Measurements from ENCODE around the gene SYNGR3.
A peak's percentile ranks its signal among the peaks of the same experiment; 100 is the strongest.

Gene SYNGR3

DNA sequence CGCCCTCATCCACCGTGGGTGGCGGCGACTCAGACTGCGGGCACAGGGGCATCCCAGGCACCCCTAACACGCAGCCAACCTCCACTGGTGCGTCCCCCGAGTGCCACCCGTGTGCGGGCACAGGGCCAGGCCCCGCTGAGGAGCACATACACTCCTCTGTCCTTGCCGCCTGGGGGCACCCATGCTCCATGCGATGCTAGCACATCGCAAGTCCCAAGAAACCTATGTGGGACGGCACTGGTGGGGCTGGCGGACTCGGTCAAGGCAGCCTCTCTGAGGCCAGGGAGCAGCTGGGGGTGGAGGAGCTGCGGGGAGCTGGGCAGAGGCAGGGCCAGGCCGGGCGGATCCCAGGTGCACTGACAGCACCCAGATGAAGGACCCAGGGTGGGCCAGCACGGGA lies 15.9 kb downstream of the SYNGR3 start:
- Mint-ChIP-seq H3K9me3 (no peaks in the 10 kb centered on the region), H3K27me3 (ENCODE audit: low read depth, poor library complexity) (no peaks in the 10 kb centered on the region), H3K4me1 (peaks cover 53% of the 10 kb centered on the region), H3K4me3 (no peak overlapping the region), H3K27ac (no peak overlapping the region), H3K36me3 (ENCODE audit: low read depth) (peaks cover 10% of the 10 kb centered on the region)
- DNase-seq = no peak
- TF ChIP-seq, protein P1, sequence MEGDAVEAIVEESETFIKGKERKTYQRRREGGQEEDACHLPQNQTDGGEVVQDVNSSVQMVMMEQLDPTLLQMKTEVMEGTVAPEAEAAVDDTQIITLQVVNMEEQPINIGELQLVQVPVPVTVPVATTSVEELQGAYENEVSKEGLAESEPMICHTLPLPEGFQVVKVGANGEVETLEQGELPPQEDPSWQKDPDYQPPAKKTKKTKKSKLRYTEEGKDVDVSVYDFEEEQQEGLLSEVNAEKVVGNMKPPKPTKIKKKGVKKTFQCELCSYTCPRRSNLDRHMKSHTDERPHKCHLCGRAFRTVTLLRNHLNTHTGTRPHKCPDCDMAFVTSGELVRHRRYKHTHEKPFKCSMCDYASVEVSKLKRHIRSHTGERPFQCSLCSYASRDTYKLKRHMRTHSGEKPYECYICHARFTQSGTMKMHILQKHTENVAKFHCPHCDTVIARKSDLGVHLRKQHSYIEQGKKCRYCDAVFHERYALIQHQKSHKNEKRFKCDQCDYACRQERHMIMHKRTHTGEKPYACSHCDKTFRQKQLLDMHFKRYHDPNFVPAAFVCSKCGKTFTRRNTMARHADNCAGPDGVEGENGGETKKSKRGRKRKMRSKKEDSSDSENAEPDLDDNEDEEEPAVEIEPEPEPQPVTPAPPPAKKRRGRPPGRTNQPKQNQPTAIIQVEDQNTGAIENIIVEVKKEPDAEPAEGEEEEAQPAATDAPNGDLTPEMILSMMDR (IDR thresholded peaks at IDR 0.05) = no peak

DNA sequence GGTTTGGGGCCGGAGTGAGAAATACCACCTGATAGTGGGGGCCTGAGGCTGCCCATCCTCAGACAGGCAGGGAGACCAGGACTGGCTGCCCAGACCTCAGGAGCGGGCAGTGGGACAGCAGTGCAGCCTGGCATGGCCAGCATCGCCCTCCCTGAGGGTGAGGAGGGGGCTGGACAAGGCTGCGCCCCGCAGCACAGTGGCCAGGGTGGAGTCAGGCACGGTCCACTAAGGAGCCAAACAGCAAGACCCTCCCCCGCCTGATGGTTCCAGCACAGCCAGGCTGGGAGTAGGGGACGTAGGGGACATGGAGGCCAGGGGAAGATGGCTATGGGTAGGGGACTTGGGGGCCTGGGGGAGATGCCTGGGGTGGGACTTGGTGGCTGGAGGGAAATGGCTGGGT lies 16.5 kb downstream of the SYNGR3 start:
- peak overlapping the region; percentile 50 for H3K4me3 Mint-ChIP-seq
- H3K27ac Mint-ChIP-seq = peak overlapping the region; percentile 66
- no peaks in the 10 kb centered on the region for H3K27me3 Mint-ChIP-seq (ENCODE audit: low read depth, poor library complexity)

DNA sequence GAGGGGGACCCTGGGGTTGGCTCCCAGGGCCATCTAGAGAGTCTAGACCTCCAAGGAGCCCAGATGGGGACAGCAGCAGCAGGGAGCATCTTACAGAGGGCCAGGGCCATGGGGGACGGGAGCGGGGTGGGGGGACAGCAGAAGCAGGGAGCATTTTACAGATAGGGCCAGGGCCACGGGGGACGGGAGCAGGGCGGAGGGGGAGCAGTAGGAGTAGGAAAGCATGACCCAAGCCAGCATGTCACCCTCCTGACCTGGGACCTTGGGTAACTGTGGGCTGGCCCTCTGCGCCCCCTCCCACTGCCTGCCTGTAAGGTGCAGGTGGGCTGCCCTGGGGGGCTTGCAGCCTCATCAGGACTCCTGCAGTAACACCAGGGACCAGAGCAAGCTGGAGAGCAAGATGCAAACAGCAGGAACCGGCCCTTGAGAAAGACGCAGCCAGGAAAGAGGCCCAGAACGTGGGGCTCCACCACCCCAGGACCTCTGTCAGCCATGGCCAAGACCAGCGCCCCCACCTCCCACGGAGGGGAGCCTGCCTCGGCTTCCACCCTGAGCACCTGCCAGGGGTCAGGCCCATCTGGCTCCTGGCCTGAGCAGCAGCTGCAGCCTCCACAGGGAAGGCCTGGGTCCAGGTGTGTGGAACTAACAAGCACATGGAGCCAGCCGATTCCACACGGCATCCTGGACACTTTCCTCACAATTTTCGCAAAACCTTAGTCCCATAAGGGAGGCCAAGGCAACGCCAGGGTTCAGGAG lies 17.5 kb downstream of the SYNGR3 start:
- TF ChIP-seq, protein P1 (IDR thresholded peaks at IDR 0.05) = no peak
- Mint-ChIP-seq H3K9me3 (no peaks in the 10 kb centered on the region), H3K36me3 (ENCODE audit: low read depth) (peaks cover 3% of the 10 kb centered on the region), H3K4me3 (peak overlapping the region; percentile 83), H3K4me1 (peaks cover 53% of the 10 kb centered on the region), H3K27me3 (ENCODE audit: low read depth, poor library complexity) (no peaks in the 10 kb centered on the region), H3K27ac (no peak overlapping the region)
- no peak for DNase-seq

More for the DNA sequence above, 16.5 kb downstream of the SYNGR3 start:
- Mint-ChIP-seq H3K36me3 (ENCODE audit: low read depth) (peaks cover 5% of the 10 kb centered on the region), H3K4me1 (peaks cover 53% of the 10 kb centered on the region), H3K9me3 (no peaks in the 10 kb centered on the region)
- DNase-seq = no peak
- TF ChIP-seq, protein P1 (IDR thresholded peaks at IDR 0.05) = no peak

DNA sequence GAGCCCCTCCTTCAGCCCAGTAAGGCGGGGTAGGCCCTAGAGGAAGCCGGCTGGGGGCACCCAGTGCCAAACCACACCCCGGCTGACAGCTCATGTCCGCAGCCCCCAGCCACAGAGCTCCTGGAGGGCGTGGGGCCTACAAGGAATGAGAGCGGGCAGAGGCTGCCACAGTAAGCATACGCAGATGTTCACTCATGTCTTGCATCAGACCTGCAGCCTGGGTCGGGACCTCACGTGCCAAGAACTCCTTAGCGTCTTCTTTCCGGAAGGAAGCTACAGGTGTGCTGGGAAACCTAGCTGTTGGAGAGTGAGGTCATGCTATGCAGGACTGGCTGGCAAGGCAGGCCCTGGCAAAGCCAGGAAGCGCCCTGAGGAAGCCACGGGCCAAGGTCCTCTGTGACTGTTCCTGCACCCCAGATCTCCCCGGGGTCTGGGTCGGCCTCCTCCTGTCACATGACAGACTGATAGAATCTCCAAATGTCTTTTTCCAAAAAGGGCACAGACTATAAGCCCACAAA lies 18.3 kb downstream of the SYNGR3 start:
- Mint-ChIP-seq H3K36me3 (ENCODE audit: low read depth) (no peaks in the 10 kb centered on the region), H3K9me3 (no peaks in the 10 kb centered on the region), H3K27me3 (ENCODE audit: low read depth, poor library complexity) (no peaks in the 10 kb centered on the region), H3K4me1 (peaks cover 53% of the 10 kb centered on the region), H3K4me3 (peak overlapping the region; percentile 83), H3K27ac (no peak overlapping the region)
- no peak for DNase-seq
- TF ChIP-seq, protein P1 (IDR thresholded peaks at IDR 0.05) = no peak

DNA sequence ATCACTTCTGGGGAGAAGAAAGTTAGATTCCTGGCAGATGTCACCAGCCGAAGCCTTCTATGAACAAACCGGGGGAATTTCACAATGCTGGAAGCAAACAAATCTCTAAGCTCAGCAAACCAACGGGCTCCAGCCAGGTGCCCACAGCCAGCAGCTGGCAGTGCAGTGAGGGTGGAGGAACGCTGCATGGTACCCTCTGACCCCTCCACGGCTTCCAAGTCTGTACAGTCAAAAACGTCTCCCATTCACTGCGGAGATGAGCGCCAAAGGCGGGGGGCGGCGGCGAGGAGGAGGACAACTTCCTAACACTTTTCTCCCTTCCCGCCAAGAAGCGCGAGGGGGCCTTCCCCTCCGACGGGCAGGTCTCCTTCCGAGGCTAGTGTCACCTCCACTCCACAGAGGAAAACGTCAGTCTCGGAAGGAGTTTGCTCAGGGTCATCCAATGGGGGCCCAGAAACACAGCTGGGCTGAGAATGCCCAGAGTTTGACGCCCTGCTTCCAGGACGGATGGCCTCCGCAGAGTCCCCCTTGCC lies 18.9 kb downstream of the SYNGR3 start:
- no peak for DNase-seq
- TF ChIP-seq, protein P1 (IDR thresholded peaks at IDR 0.05) = no peak
- peak overlapping the region; percentile 83 for H3K4me3 Mint-ChIP-seq
- peaks cover 53% of the 10 kb centered on the region for H3K4me1 Mint-ChIP-seq
- H3K27me3 Mint-ChIP-seq (ENCODE audit: low read depth, poor library complexity) = no peaks in the 10 kb centered on the region
- no peak overlapping the region for H3K27ac Mint-ChIP-seq
- no peaks in the 10 kb centered on the region for H3K36me3 Mint-ChIP-seq (ENCODE audit: low read depth)
- no peaks in the 10 kb centered on the region for H3K9me3 Mint-ChIP-seq
